Measurements from ENCODE around the gene MICAL2. TPM values are rescaled to one million over a fixed set of nuclear protein-coding genes. Genes with fewer than 3 reads are reported as not detected.

MICAL2 gene
- total and polyA plus RNA-seq, 2 donors (not counting 3 experiments of a cell fraction or from before 2014, with no cell fraction given), result 67.6 to 200 TPM

GRCh38 chr11:12069066-12069676, 41.2 kb upstream of the MICAL2 start:
- H3K4me2 ChIP-seq (ENCODE audit: insufficient read depth, low read length), result no peak overlapping the region
- intact Hi-C loops (cut with micrococcal nuclease), result no loop called here
- no peak overlapping the region for H3K27ac ChIP-seq (ENCODE audit: insufficient read depth, low read depth, low read length)
- peaks cover 12% of the 10 kb centered on the region for H3K4me1 ChIP-seq (ENCODE audit: control insufficient read depth, extremely low read depth, insufficient read depth, low read length)
- no peaks in the 10 kb centered on the region for H3K9me1 ChIP-seq (replicated peaks; ENCODE audit: control insufficient read depth, extremely low read depth, insufficient read depth, low read length)
- DNase-seq (ENCODE audit: low read depth, low spot score), result no peak
- H3K4me3 ChIP-seq (replicated peaks in 1 of 3; ENCODE audit: insufficient read depth in 1 of 3, low read depth in 1 of 3, low read length in 3 of 3), result no peak overlapping the region
- dilution Hi-C loops (cut with MboI; ENCODE audit: extremely low pct_ligation_motif_present, low sequenced_read_pairs), result no loop called here
- H4K20me1 ChIP-seq (replicated peaks; ENCODE audit: control insufficient read depth, extremely low read depth, insufficient read depth, low read length), result no peaks in the 10 kb centered on the region
- H3K9ac ChIP-seq (replicated peaks; ENCODE audit: extremely low read depth, insufficient read depth, low read length), result no peak overlapping the region
- ChIA-PET POLR2A (no interaction called here), CTCF (interaction anchor here (1.5 kb wide), 1 partner anchor 25 kb away, joined by 3 read pairs; no protein-coding TSS in a partner anchor)
- H3K27me3 ChIP-seq (ENCODE audit: control insufficient read depth in 2 of 2, insufficient read depth in 2 of 2, low read length in 2 of 2), result no peaks in the 10 kb centered on the region
- H2AFZ ChIP-seq (ENCODE audit: low read depth, low read length), result no peak overlapping the region
- no peak for TF ChIP-seq JUN (IDR thresholded peaks at IDR 0.05; ENCODE audit: borderline replicate concordance, insufficient read depth, insufficient read length, low read depth)
- no peak for TF ChIP-seq EZH2 (IDR thresholded peaks at IDR 0.05; ENCODE audit: borderline replicate concordance, low read depth, low read length, severe bottlenecking)
- no peak for TF ChIP-seq POLR2A (IDR thresholded peaks at IDR 0.05; ENCODE audit: low read depth, low read length)
- no peaks in the 10 kb centered on the region for H3K79me2 ChIP-seq (ENCODE audit: control insufficient read depth, insufficient read depth, low read length)
- no peaks in the 10 kb centered on the region for H3K9me3 ChIP-seq (replicated peaks; ENCODE audit: control insufficient read depth, insufficient read depth, low read length)
- no peak for FAIRE-seq
- no TSS peak for BruUV-seq (replicated peaks)
- no peaks in the 10 kb centered on the region for H3K36me3 ChIP-seq (ENCODE audit: control insufficient read depth in 2 of 2, extremely low read depth in 1 of 2, insufficient read depth in 2 of 2, low read length in 2 of 2)

GRCh38 chr11:12070446-12071267, 39.7 kb upstream of the MICAL2 start:
- H3K36me3 ChIP-seq (ENCODE audit: control insufficient read depth in 2 of 2, extremely low read depth in 1 of 2, insufficient read depth in 2 of 2, low read length in 2 of 2), result no peaks in the 10 kb centered on the region
- H3K27ac ChIP-seq (ENCODE audit: insufficient read depth, low read depth, low read length), result no peak overlapping the region
- H3K4me1 ChIP-seq (ENCODE audit: control insufficient read depth, extremely low read depth, insufficient read depth, low read length), result peaks cover 12% of the 10 kb centered on the region
- BruUV-seq (replicated peaks), result no TSS peak
- POLR2A ChIA-PET, result no interaction called here
- H4K20me1 ChIP-seq (replicated peaks; ENCODE audit: control insufficient read depth, extremely low read depth, insufficient read depth, low read length), result no peaks in the 10 kb centered on the region
- no peak for TF ChIP-seq FOS (IDR thresholded peaks at IDR 0.05; ENCODE audit: borderline replicate concordance, insufficient read depth, low read length)
- TF ChIP-seq JUN (IDR thresholded peaks at IDR 0.05; ENCODE audit: borderline replicate concordance, insufficient read depth, insufficient read length, low read depth), result no peak
- TF ChIP-seq CTCF (IDR thresholded peaks at IDR 0.05; ENCODE audit: extremely low read depth in 1 of 2, insufficient read depth in 1 of 2, low read depth in 1 of 2, low read length in 2 of 2), result no peak
- no peak for TF ChIP-seq POLR2A (IDR thresholded peaks at IDR 0.05; ENCODE audit: low read depth, low read length)
- TF ChIP-seq EZH2 (IDR thresholded peaks at IDR 0.05; ENCODE audit: borderline replicate concordance, low read depth, low read length, severe bottlenecking), result no peak
- no peak for TF ChIP-seq POLR2AphosphoS5 (IDR thresholded peaks at IDR 0.05; ENCODE audit: insufficient read depth, low read depth, low read length)
- TF ChIP-seq, protein P1, sequence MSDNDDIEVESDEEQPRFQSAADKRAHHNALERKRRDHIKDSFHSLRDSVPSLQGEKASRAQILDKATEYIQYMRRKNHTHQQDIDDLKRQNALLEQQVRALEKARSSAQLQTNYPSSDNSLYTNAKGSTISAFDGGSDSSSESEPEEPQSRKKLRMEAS (IDR thresholded peaks at IDR 0.05; ENCODE audit: insufficient read depth, insufficient read length), result no peak
- TF ChIP-seq GATA2 (IDR thresholded peaks at IDR 0.05; ENCODE audit: insufficient read depth, insufficient read length, low read depth, low read length), result no peak
- no peak for TF ChIP-seq MYC (IDR thresholded peaks at IDR 0.05; ENCODE audit: low read depth, low read length)
- dilution Hi-C loops (cut with MboI; ENCODE audit: extremely low pct_ligation_motif_present, low sequenced_read_pairs), result no loop called here
- no peaks in the 10 kb centered on the region for H3K9me1 ChIP-seq (replicated peaks; ENCODE audit: control insufficient read depth, extremely low read depth, insufficient read depth, low read length)
- CTCF ChIA-PET, result interaction anchor here (0.7 kb wide), 1 partner anchor 165 kb away, joined by 3 read pairs; no protein-coding TSS in a partner anchor
- H3K4me3 ChIP-seq (replicated peaks in 1 of 3; ENCODE audit: insufficient read depth in 1 of 3, low read depth in 1 of 3, low read length in 3 of 3), result no peak overlapping the region
- no peak for FAIRE-seq
- no peak overlapping the region for H3K9ac ChIP-seq (replicated peaks; ENCODE audit: extremely low read depth, insufficient read depth, low read length)
- H3K4me2 ChIP-seq (ENCODE audit: insufficient read depth, low read length), result no peak overlapping the region
- no peak overlapping the region for H2AFZ ChIP-seq (ENCODE audit: low read depth, low read length)
- H3K27me3 ChIP-seq (ENCODE audit: control insufficient read depth in 2 of 2, insufficient read depth in 2 of 2, low read length in 2 of 2), result no peaks in the 10 kb centered on the region
- intact Hi-C loops (cut with micrococcal nuclease), result no loop called here
- H3K9me3 ChIP-seq (replicated peaks; ENCODE audit: control insufficient read depth, insufficient read depth, low read length), result no peaks in the 10 kb centered on the region
- H3K79me2 ChIP-seq (ENCODE audit: control insufficient read depth, insufficient read depth, low read length), result no peaks in the 10 kb centered on the region
- no peak for DNase-seq (ENCODE audit: low read depth, low spot score)

All from endothelial cell of umbilical vein (primary cell).